Endothelial cell of umbilical vein (primary cell): ENCODE measurements around the gene EYS. TPM values are rescaled to one million over a fixed set of nuclear protein-coding genes. Genes with fewer than 3 reads are reported as not detected.

Source experiments
- BruUV-seq: library from RNA; stranded (reverse); fragments of 400-500 nt; replicated peaks from 2 replicates; lab custom pipeline; 2021; lab: Mats Ljungman, UMichigan
- CTCF ChIA-PET: fragments of 300-600, 350-600 bp; sonication (Branson Sonifier 250); formaldehyde crosslinking; loops from one replicate; lab custom pipeline; 2021; ENCODE audit warnings: antibody characterized with exemption, inconsistent platforms; lab: Charles Lee
- POLR2A ChIA-PET: fragments of 300-600, 350-600 bp; sonication (Branson Sonifier 250); formaldehyde crosslinking; loops from one replicate; lab custom pipeline; 2021; ENCODE audit warnings: antibody characterized with exemption, inconsistent platforms; lab: Charles Lee
- DNase-seq: peaks from one replicate; pipeline ENCODE4 v3.0.0-alpha.2; 2011; ENCODE audit warnings: low read depth, low spot score
- FAIRE-seq: peaks from 2 replicates; lab custom pipeline; 2011; peaks lifted over from hg19 to GRCh38; lab: Jason Lieb, UNC
- H2AFZ ChIP-seq: 2 replicates; pipeline ENCODE4 v1.6.0; 2012; ENCODE audit warnings: low read depth, low read length, control low read depth, inconsistent platforms
- H3K27ac ChIP-seq: 2 replicates; pipeline ENCODE4 v1.5.1; 2011; ENCODE audit warnings: low read depth, mild to moderate bottlenecking, control low read depth, low read length, moderate library complexity; ENCODE audit not compliant: insufficient read depth
- H3K27me3 ChIP-seq, 2 experiments: 2 replicates each; pipeline versions ENCODE4 v1.6.0 to v1.6.1; 2011; ENCODE audit warnings: low read length in 2 of 2, mixed read lengths in 1 of 2; ENCODE audit not compliant: control insufficient read depth in 2 of 2, insufficient read depth in 2 of 2
- H3K36me3 ChIP-seq, 2 experiments: 2 replicates in 1 of 2; 3 replicates in 1 of 2; pipeline ENCODE4 v1.5.1; 2011; ENCODE audit warnings: low read length in 2 of 2, mild to moderate bottlenecking in 1 of 2, moderate library complexity in 1 of 2; ENCODE audit not compliant: control insufficient read depth in 2 of 2, insufficient read depth in 2 of 2; ENCODE audit errors: extremely low read depth in 1 of 2
- H3K4me1 ChIP-seq: 3 replicates; pipeline ENCODE4 v1.5.1; 2011; ENCODE audit warnings: mild to moderate bottlenecking, low read length; ENCODE audit not compliant: control insufficient read depth, insufficient read depth; ENCODE audit errors: extremely low read depth
- H3K4me2 ChIP-seq: 2 replicates; pipeline ENCODE4 v1.6.1; 2011; ENCODE audit warnings: low read length, control low read depth, mixed read lengths; ENCODE audit not compliant: insufficient read depth
- H3K4me3 ChIP-seq, 3 experiments: fragments of 200-600 bp in 1 of 3; sonication (generic), shearing (Covaris generic) in 1 of 3; replicated peaks in 1 of 3; 2 replicates each; pipeline ENCODE4 v1.5.1; 2011 to 2016; ENCODE audit warnings: control low read depth in 3 of 3, low read length in 3 of 3, mild to moderate bottlenecking in 2 of 3, inconsistent platforms in 1 of 3, low read depth in 1 of 3, moderate library complexity in 1 of 3; ENCODE audit not compliant: insufficient read depth in 1 of 3
- H3K79me2 ChIP-seq: 2 replicates; pipeline ENCODE4 v1.6.0; 2012; ENCODE audit warnings: low read length, inconsistent platforms; ENCODE audit not compliant: control insufficient read depth, insufficient read depth
- H3K9ac ChIP-seq: replicated peaks from 2 replicates; pipeline ENCODE3; 2011; ENCODE audit warnings: low read length, control low read depth; ENCODE audit not compliant: insufficient read depth; ENCODE audit errors: extremely low read depth
- H3K9me1 ChIP-seq: replicated peaks from 3 replicates; pipeline ENCODE4 v1.6.0; 2011; ENCODE audit warnings: mild to moderate bottlenecking, low read length; ENCODE audit not compliant: control insufficient read depth, insufficient read depth; ENCODE audit errors: extremely low read depth
- H3K9me3 ChIP-seq: replicated peaks from 2 replicates; pipeline ENCODE4 v1.5.1; 2012; ENCODE audit warnings: low read length, inconsistent platforms; ENCODE audit not compliant: control insufficient read depth, insufficient read depth
- H4K20me1 ChIP-seq: replicated peaks from 2 replicates; pipeline ENCODE3; 2011; ENCODE audit warnings: mild to moderate bottlenecking, low read length; ENCODE audit not compliant: control insufficient read depth, insufficient read depth; ENCODE audit errors: extremely low read depth
- EZH2 ChIP-seq: IDR thresholded peaks from 2 replicates; pipeline ENCODE4 v1.6.1; 2012; ENCODE audit warnings: borderline replicate concordance, low read depth, mild to moderate bottlenecking, moderate library complexity, low read length, inconsistent platforms; ENCODE audit not compliant: severe bottlenecking
- FOS ChIP-seq: IDR thresholded peaks from 2 replicates; pipeline ENCODE4 v1.6.1; 2011; ENCODE audit warnings: mild to moderate bottlenecking, low read length, moderate library complexity, borderline replicate concordance; ENCODE audit not compliant: insufficient read depth
- GATA2 ChIP-seq: IDR thresholded peaks from 2 replicates; pipeline ENCODE4 v1.7.0; 2011; ENCODE audit warnings: low read depth, mild to moderate bottlenecking, moderate library complexity, mixed read lengths, low read length; ENCODE audit not compliant: insufficient read length, insufficient read depth
- JUN ChIP-seq: IDR thresholded peaks from 2 replicates; pipeline ENCODE4 v1.6.1; 2011; ENCODE audit warnings: borderline replicate concordance, low read depth; ENCODE audit not compliant: insufficient read length, insufficient read depth
- MYC ChIP-seq: IDR thresholded peaks from one replicate; pipeline ENCODE4 v1.6.1; 2011; ENCODE audit warnings: mild to moderate bottlenecking, low read depth, low read length
- POLR2A ChIP-seq: IDR thresholded peaks from 2 replicates; pipeline ENCODE4 v1.6.1; 2012; ENCODE audit warnings: low read depth, mild to moderate bottlenecking, control low read depth, low read length
- POLR2AphosphoS5 ChIP-seq: IDR thresholded peaks from 2 replicates; pipeline ENCODE4 v1.6.1; 2012; ENCODE audit warnings: low read depth, mild to moderate bottlenecking, control low read depth, low read length, moderate library complexity; ENCODE audit not compliant: insufficient read depth
- dilution Hi-C: fragments of 300-500 bp; cut with MboI; formaldehyde crosslinking; loops from one replicate; pipeline ENCODE4 v1.15.0; 2019; ENCODE audit warnings: low sequenced_read_pairs; ENCODE audit not compliant: extremely low pct_ligation_motif_present
- intact Hi-C: fragments of 100-400 bp; cut with micrococcal nuclease; formaldehyde crosslinking; loops from one replicate; pipeline ENCODE4 v1.10.0; 2022
- polyA plus RNA-seq, 4 experiments: library from polyadenylated mRNA; depleted of rRNA in 3 of 4; stranded (reverse) in 3 of 4; unstranded in 1 of 4; fragments of >200 nt; gene quantifications; 2 replicates each; pipeline versions ENCODE4 v1.2.1 to v1.2.3, GENCODE V29; 2011 to 2012; ENCODE audit warnings: missing spikeins in 1 of 4
- total RNA-seq: library from RNA; stranded (reverse); gene quantifications from 2 replicates; pipeline ENCODE4 v1.2.3, GENCODE V29; 2021
- TF ChIP-seq, protein P1 (sequence below): IDR thresholded peaks from 2 replicates; pipeline ENCODE4 v1.6.1; 2011; ENCODE audit not compliant: insufficient read depth, insufficient read length
- TF ChIP-seq, protein P2 (sequence below), 2 donors: IDR thresholded peaks; 1 replicate in 1 of 2; 2 replicates in 1 of 2; pipeline ENCODE4 v1.5.1; 2011; ENCODE audit warnings: low read length in 2 of 2, mild to moderate bottlenecking in 2 of 2, moderate library complexity in 2 of 2, control low read depth in 1 of 2, inconsistent platforms in 1 of 2, low read depth in 1 of 2; ENCODE audit not compliant: insufficient read depth in 1 of 2; ENCODE audit errors: extremely low read depth in 1 of 2

Gene EYS
- total and polyA plus RNA-seq, 2 donors (not counting 3 experiments of a cell fraction or from before 2014, with no cell fraction given): 0.01 to 0.27 TPM

GRCh38 chr6:64289931-64290330 is 1417.1 kb downstream of the EYS start:
- BruUV-seq: no TSS peak
- intact Hi-C loops: no loop called here
- Histone ChIP-seq H3K36me3 (no peaks in the 10 kb centered on the region), H3K4me2 (no peak overlapping the region), H3K4me3 (no peak overlapping the region), H3K79me2 (no peaks in the 10 kb centered on the region), H3K9me1 (no peaks in the 10 kb centered on the region), H3K4me1 (no peaks in the 10 kb centered on the region), H3K9me3 (no peaks in the 10 kb centered on the region), H4K20me1 (no peaks in the 10 kb centered on the region), H3K27ac (no peak overlapping the region), H3K27me3 (no peaks in the 10 kb centered on the region), H3K9ac (no peak overlapping the region), H2AFZ (no peak overlapping the region)
- TF ChIP-seq JUN (no peak), EZH2 (no peak), POLR2AphosphoS5 (no peak), MYC (no peak)
- FAIRE-seq (no peak), DNase-seq (no peak)
- dilution Hi-C loops: no loop called here
- ChIA-PET POLR2A (no interaction called here), CTCF (interaction anchor here (1.6 kb wide), 1 partner anchor 443 kb away, joined by 3 read pairs; no protein-coding TSS in a partner anchor)

DNA sequence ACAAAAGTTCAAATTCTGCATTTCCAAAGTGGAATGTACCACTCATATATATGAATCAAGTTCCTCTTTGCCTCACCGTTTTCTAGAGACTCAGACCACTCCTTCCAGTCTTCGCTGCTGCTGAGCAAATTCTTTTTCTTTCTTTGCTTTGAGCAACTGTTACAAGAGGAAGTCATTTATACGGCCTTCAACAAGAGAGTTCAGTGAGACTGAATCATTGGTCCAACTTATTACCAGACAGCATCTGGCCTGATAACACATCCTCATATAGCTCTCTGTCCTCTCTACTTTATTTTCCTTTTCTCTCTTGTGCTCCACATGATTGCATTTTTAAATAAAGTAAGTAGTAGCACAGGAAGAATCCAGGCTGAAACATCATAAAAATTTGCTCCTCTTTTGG is 1418.7 kb downstream of the EYS start:
- H3K36me3 ChIP-seq: no peaks in the 10 kb centered on the region
- no peaks in the 10 kb centered on the region for H3K27me3 ChIP-seq
- no peak for DNase-seq
- no TSS peak for BruUV-seq
- POLR2A ChIA-PET: no interaction called here
- no peak overlapping the region for H2AFZ ChIP-seq
- H3K4me2 ChIP-seq: no peak overlapping the region
- no peaks in the 10 kb centered on the region for H3K9me3 ChIP-seq
- TF ChIP-seq, protein P1, sequence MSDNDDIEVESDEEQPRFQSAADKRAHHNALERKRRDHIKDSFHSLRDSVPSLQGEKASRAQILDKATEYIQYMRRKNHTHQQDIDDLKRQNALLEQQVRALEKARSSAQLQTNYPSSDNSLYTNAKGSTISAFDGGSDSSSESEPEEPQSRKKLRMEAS: no peak
- TF ChIP-seq FOS (no peak), MYC (no peak), GATA2 (no peak), POLR2AphosphoS5 (no peak), POLR2A (no peak), EZH2 (no peak)
- TF ChIP-seq, protein P2, sequence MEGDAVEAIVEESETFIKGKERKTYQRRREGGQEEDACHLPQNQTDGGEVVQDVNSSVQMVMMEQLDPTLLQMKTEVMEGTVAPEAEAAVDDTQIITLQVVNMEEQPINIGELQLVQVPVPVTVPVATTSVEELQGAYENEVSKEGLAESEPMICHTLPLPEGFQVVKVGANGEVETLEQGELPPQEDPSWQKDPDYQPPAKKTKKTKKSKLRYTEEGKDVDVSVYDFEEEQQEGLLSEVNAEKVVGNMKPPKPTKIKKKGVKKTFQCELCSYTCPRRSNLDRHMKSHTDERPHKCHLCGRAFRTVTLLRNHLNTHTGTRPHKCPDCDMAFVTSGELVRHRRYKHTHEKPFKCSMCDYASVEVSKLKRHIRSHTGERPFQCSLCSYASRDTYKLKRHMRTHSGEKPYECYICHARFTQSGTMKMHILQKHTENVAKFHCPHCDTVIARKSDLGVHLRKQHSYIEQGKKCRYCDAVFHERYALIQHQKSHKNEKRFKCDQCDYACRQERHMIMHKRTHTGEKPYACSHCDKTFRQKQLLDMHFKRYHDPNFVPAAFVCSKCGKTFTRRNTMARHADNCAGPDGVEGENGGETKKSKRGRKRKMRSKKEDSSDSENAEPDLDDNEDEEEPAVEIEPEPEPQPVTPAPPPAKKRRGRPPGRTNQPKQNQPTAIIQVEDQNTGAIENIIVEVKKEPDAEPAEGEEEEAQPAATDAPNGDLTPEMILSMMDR (IDR thresholded peaks at IDR 0.05; ENCODE audit: extremely low read depth in 1 of 2, insufficient read depth in 1 of 2, low read depth in 1 of 2, low read length in 2 of 2): no peak
- no peaks in the 10 kb centered on the region for H3K4me1 ChIP-seq
- no peak overlapping the region for H3K4me3 ChIP-seq
- no peak for FAIRE-seq
- no peaks in the 10 kb centered on the region for H3K79me2 ChIP-seq
- no peaks in the 10 kb centered on the region for H4K20me1 ChIP-seq
- no peak overlapping the region for H3K9ac ChIP-seq
- dilution Hi-C loops: no loop called here
- H3K9me1 ChIP-seq: no peaks in the 10 kb centered on the region
- intact Hi-C loops: no loop called here
- CTCF ChIA-PET: no interaction called here
- H3K27ac ChIP-seq: no peak overlapping the region
